GM19099 (cell line): ENCODE measurements around the gene PXN.

ENCODE experiments used
- POLR2A ChIP-seq: IDR thresholded peaks from 3 replicates; pipeline ENCODE4 v1.6.1; 2011; ENCODE audit warnings: low read depth; ENCODE audit not compliant: insufficient read length; ENCODE audit errors: extremely low read depth

PXN gene

GRCh38 chr12:120225852-120226640 is 39.5 kb downstream of the PXN start:
- TF ChIP-seq POLR2A: no peak

GRCh38 chr12:120225200-120225558 is 40.4 kb downstream of the PXN start:
- no peak for TF ChIP-seq POLR2A

GRCh38 chr12:120224304-120225199 is 41.0 kb downstream of the PXN start:
- no peak for TF ChIP-seq POLR2A

GRCh38 chr12:120223458-120224303 is 41.8 kb downstream of the PXN start:
- TF ChIP-seq POLR2A: no peak

- no peak for TF ChIP-seq POLR2A
Measured at GRCh38 chr12:120222288-120222832, 43.2 kb downstream of the PXN start.

- no peak for TF ChIP-seq POLR2A
Measured at GRCh38 chr12:120221576-120221900, 44.0 kb downstream of the PXN start.

GRCh38 chr12:120220838-120221575 is 44.5 kb downstream of the PXN start:
- no peak for TF ChIP-seq POLR2A

GRCh38 chr12:120218680-120219606 is 46.6 kb downstream of the PXN start:
- no peak for TF ChIP-seq POLR2A

- no peak for TF ChIP-seq POLR2A
Measured at GRCh38 chr12:120216742-120217605, 48.6 kb downstream of the PXN start.

GRCh38 chr12:120215766-120216735 is 49.5 kb downstream of the PXN start:
- TF ChIP-seq POLR2A: no peak

- TF ChIP-seq POLR2A: no peak
Measured at GRCh38 chr12:120215357-120215735, 50.2 kb downstream of the PXN start.

GRCh38 chr12:120214626-120215356 is 50.7 kb downstream of the PXN start:
- TF ChIP-seq POLR2A: no peak
